ENCODE results near the gene TMEFF2.

TMEFF2 gene

DNA sequence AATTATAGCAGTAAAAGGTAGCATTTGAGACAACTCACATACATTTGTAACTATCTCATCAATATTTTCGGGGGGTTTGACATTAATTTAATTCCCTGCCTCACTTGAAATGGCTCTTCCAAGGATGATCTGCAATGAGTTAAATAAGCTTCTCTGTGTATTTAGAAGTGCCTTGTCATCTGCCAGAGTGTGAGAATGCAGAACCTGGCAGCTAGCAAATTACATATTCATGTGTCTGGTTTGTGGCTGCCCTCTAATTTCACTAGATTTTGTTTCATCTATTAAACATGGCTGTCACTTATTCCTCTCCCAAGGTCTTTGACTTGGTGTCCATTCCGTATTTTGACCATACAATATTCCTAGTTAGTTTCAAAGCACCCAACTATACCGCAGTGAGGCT is 189.5 kb downstream of the TMEFF2 start:
- DNase-seq: no peak

DNA sequence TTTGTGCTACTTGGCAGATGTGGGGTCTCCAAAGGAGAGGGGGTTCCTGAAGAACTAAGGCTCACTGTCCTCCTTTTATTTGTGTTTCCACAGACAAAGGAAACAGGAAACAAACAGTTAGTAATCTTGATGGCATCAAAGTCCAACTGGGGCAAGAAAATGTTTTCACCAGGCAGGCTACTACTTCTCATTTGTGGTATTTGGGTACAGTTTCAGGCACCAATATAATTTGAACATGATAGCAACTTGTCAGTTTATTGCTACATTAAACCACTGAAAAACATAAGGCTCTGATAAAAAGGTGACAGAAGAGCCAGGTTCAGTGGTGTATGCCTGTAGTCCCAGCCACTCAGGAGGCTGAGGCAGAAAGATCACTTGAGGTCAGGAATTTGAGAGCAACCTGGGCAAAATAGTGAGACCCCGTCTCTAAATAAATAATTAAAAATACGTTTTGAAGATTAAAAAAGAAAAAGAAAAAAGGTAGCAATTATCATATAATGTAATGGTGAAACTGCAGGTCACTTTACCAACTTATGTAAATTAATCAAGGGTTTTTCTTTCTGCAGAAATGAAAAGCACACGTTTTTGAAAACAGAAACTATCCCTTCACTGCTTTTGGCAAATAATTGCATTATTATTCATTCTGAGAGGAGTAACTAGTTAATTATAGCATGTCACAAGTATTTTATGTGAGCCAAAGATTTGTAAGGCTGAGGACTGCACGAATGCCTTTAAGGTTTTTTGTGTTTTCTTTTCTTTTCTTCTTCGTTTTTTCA is 190.4 kb downstream of the TMEFF2 start:
- DNase-seq: no peak

DNA sequence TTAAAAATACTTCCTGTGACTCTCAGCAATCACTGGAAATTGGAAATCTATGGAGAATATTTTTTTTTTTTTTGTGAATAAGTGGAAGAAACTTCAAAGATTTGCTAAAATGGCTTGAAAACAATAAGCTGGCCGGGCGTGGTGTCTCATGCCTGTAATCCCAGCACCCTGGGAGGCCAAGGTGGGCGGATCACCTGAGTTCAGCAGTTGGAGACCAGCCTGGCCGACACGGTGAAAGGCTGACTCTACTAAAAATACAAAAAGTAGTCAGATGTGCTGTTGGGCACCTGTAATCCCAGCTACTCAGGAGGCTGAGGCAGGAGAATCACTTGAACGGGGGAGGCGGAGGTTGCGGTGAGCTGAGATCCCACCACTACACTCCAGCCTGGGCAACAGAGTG is 192.3 kb downstream of the TMEFF2 start:
- DNase-seq: no peak

DNA sequence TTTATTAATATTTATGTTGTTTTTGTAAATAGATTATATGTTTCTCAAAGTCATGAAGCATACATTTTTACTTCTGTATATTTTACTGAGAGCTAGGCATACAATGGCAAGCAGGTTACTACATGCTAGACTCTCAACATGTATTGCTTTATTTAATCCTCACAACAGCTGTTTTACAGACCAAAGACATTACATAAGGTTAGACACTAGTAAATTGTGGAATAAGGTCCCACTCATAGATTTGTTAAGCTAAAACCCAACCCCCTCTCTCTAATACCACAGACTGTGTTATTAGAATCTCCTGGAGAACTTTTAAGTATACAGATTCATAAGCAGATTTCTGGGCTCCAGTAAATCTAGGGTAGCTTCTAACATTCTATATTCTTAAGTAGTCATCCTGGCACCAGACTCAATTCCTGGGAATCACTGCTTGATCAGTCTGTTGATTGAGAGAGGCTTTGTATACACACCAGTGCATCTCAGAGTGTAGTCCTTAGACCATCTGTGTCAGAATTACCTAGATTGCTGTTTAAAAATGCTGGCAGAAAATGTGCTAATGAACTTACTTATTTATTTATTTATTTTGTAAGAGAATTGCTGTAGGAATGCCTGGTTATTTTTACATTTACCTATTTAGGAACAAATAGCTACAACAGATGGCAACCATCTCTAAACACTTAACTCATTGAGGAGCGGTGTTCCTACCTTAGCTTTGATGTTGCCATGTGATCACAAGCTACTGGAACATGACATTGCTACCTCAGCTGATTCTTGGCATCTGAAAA is 194.3 kb downstream of the TMEFF2 start:
- no peak for DNase-seq

DNA sequence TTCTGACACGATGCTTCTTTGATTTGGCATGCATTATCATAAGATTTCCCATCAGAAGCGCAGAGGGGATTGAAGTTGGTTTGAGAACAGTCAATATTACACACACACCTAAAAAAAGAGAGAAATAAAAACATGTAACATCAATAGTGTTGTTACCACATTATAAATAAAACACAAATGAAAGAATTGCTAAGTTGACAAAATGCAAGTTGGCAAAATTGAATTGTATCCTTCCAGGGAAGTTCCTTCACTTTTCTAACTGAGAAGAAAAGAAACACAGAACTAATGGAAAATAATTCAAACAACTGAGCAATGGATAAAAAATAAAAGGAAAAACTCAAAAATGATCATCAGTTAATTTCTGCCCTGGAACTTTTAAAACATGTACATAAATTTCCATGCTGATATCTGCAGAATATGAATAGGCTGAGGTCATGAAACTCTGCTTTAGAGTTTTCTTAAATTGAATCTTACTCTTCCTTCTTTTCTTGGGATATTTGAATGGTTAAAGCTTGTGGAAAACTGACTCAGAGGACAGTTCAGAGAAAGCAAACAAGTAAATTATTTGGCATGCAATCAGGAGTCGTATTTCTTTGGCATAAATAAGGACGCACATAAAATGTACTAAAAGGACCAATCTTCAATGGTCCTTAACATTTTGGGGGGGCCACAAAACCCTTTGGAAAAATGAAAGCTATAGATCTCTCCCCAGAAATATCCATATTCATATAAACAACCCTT is 195.5 kb downstream of the TMEFF2 start:
- DNase-seq: no peak

DNA sequence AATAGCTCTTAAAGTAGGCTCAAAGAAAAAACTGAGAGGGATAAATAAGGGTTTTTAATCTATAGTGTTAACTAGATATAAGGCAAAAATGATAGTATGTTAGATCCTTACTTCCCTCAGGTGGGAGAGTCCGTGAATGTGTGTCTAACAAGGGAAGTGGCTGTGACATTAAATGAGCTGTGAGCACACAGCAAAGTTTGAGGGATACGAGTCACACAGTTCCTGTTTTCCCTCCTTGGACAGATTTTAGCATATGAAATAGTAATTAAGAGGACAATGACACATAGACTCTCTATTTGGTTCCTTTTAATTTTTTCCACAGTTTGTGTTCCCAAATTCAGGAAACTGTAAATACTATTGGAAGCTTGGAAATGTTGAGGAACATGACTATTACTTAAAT is 199.4 kb downstream of the TMEFF2 start:
- DNase-seq: no peak

DNA sequence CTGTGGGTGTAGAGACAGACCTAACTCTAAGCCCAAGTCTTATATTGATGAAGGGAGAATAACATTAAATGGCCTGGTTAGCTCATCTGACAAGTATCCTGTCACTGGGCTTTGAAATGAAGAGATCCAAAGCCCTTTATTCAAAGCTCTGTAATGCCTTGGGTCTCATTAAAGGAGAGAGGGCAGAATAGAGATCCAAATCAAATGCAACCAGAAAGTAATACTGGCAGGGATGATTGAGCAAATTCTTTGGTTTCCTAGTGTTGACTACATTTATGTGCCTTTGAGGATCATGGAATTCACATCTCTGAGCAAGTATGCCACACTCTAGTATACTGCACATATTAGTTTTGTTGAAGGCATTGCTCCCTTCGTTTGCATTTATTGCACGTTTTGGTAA is 200.0 kb downstream of the TMEFF2 start:
- DNase-seq: no peak

DNA sequence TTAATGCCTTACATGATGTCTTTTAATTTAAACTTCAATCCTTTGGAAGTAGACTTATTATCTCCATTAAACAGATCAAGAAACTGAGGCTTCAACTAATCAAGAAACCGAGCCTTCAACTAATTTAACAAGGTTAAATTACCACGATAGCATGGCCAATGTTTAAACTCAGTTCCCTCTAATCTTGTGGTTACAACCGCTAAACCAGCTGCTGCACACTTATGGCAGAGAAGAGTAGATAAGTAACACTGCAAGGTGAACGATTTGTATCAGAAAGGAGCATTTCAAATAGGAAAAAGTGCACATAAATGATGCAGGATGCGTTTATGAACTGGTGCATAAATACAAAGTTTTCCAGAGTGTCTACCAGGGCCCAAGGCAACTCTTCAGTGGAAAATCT is 203.3 kb downstream of the TMEFF2 start:
- no peak for DNase-seq

DNA sequence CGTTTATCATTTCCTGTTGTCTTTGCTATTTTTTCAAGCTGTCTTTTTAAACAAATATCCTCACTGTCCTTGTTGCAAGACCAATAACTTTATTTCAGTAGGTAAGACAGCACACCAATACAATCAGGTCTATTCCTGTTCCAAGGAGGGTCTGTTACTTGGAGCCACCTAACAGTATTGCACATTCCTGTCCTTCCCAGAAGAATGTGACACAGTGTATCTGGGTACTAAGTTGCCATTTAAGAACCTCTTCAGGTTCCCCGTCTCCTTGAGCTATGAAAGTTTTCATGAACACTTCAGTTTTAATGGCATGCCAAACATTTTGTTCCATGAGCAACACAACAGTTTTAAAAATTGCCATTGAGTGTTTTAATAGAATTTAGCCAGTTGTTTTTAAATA is 209.0 kb downstream of the TMEFF2 start:
- no peak for DNase-seq

DNA sequence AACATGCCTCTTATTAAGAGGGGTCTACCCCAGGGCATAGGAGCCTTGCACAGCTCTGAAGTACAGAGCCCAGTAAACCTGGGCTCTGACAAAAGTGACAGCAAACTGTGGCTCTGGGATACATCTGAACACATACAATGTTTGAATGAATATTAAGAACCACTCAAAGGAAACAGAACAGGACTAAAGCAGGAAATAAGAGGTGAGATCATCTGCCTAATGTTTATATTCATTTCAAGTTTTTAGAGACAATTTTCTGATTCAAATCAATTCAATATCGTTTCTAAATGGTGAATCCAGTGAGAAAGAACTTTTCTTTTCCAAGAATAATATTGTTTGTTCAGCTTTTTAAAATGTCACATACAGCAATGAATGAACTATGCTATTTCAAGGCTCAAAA is 211.1 kb downstream of the TMEFF2 start:
- DNase-seq: no peak

DNA sequence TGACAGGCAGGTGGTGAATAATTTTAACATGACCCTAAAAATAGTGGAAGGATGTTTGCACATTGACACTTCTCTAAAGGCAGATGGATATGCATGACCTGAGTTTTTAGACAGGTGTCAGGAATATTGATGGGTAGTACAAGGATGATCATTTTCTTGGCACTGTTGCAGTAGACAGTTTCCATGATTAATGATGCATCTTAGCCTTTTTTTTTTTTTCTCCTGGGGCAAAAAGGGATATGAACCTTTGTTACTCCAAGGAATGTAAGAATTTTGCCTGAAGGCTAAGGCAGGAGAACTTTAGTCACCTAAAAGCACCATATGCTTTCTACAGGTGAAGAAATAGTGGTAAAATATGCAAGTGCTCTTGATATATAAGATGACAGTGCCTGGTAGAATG is 211.5 kb downstream of the TMEFF2 start:
- DNase-seq: no peak

DNA sequence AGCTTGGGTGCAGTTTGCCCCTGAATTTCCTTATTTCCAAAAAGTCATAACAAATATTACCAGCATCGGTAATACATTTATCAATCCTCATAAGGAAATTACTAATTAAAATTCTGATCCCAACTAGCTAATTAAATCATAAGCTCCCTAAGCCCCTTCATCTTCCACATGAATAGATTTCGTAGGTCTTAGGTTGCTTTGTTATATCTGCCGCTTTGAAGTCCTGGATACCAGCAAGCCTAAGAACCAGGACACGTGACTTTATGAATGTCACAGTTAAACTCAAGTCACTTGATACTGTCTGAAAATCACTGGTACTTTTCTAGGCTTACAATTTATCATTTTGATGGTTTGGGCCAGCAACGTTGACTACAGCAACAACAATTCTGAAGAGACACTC is 213.0 kb downstream of the TMEFF2 start:
- no peak for DNase-seq

DNA sequence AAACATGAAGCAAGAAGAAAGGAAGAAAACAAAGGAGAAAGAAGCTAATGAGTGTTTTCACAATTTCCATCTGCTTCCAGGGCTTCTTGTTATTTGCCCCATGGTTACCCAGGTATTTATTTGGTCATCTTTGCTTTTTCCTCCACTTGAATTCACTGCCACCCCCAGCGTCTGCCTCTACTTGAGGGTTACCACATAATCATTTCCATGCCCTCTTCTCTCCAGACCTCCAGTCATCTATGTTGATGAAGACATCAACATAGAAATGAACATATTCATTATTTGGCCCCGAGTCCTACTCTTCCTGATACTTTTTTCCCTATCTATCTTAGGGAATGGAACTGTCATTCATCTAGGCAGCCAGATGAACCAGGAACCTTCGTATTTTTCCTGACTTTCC is 214.2 kb downstream of the TMEFF2 start:
- DNase-seq: no peak

DNA sequence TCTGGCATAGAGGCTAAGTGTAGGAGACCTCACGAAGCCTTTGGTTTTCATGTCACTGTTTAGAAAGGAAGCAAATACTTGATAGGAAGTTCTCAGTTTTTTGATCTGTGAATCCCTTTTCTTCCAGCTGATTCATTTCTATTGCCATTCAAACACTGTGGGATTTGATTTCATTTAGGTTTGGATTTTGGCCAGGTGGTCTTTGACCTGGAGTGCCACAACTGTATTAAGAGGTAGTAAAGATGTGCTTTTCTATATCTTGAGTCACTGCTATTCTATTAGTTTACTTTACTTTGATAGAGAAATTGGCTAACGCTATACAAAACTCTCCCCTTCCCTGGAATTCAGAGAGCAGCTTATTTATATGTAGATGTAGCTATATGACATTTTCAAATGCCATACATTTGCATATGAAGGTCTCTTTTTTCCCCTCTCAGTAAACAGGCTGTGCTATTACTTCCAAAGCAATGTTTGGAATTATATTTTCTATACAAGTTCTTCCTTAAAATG is 215.5 kb downstream of the TMEFF2 start:
- no peak for DNase-seq

DNA sequence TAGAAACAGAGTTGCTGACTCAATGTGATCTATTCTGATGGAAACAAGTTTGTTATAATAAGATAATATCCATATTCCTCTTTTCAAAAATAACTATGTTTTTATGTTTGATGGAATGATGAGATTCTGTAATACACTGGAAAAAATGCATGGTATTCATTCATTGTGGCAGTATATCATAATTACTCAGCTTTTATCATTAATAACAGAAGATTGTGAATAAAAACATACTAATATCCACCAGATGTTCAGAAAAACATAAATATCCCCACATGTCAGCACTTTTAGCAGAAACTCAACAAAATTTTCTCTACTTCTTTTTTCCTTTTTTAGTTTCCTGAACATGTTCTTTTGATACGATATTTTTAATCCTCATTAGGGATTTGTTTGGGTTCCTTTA is 217.0 kb downstream of the TMEFF2 start:
- no peak for DNase-seq

DNA sequence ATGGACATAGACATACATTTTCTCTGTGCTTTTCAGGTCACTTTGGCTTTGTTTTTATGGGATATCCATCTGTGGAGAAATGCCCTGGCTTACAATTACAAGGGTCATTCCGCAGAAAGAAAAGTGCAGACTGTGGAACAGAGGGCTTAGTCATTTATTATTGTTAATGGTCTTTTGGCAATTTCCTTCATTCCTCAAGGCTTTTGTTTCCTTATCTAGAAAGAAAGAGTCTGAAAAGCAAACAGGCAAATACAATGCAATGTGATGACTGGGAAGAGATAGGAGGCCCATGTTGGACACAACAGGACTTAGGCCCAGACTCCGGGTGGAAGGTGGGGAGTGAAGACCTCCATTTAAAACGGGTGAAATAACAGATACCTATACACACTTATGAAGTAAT is 218.3 kb downstream of the TMEFF2 start:
- no peak for DNase-seq

DNA sequence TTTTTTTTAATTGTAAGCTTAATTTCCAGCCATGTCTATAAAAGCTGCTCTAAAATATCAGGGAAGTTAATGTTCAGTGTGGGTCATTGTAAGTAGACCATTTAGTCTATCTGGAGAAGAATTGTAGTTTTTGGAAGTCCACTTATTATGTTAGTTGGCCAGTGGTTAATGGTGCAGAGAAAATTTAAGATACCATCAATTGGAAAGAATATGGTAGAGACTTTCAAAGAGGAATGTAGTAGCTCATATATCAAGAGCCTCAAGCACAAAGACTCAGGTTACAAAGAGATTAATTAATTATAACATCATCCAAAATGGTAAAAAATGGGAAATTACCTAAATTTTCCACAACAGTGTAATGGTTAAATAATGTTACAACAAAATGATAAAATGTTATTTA is 220.1 kb downstream of the TMEFF2 start:
- DNase-seq: no peak

DNA sequence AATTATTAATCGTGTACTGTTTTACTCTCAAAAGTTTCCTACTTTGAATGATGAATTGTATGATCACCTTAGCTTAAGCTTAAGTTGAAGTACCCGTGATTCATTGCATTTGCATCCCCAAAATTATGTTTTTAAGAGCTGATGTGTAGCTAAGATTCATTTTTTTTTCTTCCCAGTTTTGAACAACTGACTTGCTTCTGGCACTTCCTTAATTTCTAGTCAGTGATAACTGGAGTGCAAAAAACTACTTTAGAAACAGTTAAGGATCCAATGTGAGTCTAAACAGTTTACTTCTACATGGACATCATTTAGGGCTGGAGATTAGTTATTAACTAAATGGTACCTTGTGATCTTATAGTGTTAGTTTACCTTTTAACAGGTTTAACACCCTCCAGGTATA is 223.9 kb downstream of the TMEFF2 start:
- no peak for DNase-seq

DNA sequence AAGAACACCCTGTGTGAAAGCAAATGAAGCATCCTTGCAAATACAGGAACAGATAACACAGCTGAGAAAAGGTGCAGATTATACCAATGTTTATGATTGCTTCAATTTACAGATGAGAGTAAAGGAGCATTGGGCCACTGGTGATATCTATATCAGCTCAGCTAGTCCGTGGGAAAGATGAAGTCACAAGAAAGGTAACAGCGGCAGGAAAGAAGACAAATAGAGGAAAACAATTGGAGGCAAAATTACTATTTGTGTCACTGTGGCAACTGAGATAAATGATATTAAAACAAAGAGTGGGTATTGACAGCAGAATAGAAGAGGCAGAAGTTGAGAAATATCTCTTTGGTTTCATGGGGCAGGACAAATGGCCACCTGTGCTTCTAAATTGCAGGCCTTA is 226.6 kb downstream of the TMEFF2 start:
- DNase-seq: no peak

DNA sequence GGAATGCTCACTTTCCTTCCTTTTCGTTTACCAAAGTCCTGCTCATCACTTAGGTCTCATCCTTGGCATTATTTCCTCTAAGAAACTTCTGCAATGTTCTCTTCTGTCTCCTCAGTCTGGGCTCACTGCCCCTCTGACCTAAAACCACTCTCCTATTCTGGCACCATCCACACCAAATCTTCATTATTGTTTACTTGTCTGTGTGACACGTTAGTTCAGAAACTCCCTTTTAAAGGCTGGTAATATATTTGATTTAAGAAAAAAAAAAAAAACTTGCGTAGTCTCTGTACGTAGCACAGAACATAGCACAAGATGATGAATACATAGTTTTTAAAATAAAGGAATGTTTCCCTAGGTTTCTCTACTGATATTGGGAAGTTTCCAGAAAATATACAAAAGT is 229.0 kb downstream of the TMEFF2 start:
- DNase-seq: no peak

DNA sequence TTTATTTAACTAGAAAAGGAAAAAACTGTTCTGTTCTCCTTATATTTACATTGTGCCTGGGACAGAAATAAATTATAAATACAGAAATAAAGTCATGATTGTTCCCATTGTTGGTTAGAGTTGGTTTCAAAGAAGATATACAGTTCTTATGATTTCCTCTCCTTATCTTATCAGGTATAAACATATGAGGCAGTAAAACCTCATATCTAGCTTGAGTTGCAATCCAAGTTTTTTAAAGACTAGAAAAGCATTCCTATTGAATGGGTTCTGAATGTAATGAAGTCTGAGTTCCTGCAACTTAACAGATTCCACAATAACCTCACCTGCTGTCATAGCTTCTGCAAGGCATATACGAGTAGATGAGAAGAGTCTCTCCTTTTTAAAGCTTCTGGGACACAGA is 233.2 kb downstream of the TMEFF2 start:
- DNase-seq: no peak

DNA sequence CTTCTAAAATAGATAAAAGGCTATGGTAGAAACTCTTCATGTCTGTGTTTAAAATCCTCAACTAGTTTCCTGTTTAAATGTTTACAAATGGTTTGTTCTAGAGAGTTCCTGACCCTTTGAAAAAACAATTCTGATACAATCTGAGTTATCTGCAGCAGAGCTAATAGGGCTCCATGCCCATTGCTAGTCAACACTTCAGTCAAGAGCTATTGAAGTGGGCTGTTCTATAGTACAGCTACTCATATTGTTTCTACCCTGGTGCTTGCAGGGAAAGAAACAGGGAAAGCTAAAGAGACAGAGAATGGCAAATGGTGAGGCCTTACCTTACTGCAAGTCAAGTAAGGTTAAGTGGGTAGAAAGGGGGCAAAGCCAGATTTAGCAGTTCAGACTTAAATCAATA is 235.5 kb downstream of the TMEFF2 start:
- DNase-seq: no peak

DNA sequence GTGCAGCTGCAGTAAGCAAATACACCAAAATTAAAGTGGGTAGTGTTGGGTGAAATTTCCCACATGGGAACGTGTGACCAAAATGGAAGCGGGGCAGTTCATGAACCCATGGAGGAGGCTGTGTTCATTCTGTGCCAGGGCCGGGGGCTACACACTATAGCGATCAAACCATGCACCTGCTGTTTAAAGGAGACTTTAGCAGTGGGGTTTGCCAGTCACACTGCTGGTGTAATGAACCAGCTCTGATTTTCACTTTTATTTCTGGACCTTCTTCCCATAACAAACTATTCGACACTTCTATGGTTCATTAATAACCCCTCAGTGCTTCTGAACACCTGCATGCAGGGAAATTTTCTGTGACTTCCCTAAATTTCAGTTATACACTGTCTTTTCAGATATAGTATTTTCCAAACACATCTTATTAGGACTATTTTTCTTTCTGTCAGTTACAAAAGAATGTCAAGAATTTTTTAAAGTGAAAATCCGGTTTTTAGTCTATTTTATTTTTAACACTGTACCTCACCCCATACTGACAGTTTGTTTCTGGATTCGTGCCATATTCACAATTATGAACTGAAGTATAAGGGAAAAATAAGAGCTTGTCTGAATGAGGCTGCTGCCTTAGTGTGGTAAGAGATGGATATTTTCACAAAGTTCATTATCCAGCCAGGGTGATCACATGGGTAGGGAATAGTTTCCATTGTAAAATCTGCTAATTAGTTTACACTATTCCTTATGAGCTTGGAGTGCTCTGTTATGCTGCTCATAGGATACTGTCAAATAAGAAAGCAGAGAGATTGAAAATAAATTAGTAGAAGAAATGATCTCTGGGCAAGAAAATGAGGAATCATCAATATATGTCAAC is 236.5 kb downstream of the TMEFF2 start:
- DNase-seq: no peak

Measured in right forelimb (tissue), 1 donor.